Mucosa of rectum (tissue), 2 donors: Measurements from ENCODE around the gene APOA4.

Experiments used
- H3K27ac ChIP-seq, 2 donors: one replicate each; pipeline ENCODE4 v1.7.0; 2013; ENCODE audit warnings: inconsistent platforms in 2 of 2, low read depth in 2 of 2, low read length in 2 of 2
- H3K27me3 ChIP-seq, 2 donors: one replicate each; pipeline ENCODE4 v1.7.0; 2013; ENCODE audit warnings: low read length in 2 of 2; ENCODE audit not compliant: control insufficient read depth in 2 of 2, insufficient read depth in 2 of 2
- H3K36me3 ChIP-seq, 2 donors: one replicate each; pipeline ENCODE4 v1.7.0; 2013; ENCODE audit warnings: low read length in 2 of 2; ENCODE audit not compliant: control insufficient read depth in 2 of 2, insufficient read depth in 2 of 2
- H3K4me1 ChIP-seq, 2 donors: one replicate each; pipeline ENCODE4 v1.7.0; 2013; ENCODE audit warnings: low read length in 2 of 2, mild to moderate bottlenecking in 1 of 2; ENCODE audit not compliant: control insufficient read depth in 2 of 2, insufficient read depth in 2 of 2
- H3K4me3 ChIP-seq, 2 donors: one replicate each; pipeline ENCODE4 v1.7.0; 2013; ENCODE audit warnings: low read length in 2 of 2
- H3K9ac ChIP-seq, 2 donors: one replicate each; pipeline ENCODE4 v1.7.0; 2013; ENCODE audit warnings: low read length in 2 of 2, low read depth in 1 of 2, mild to moderate bottlenecking in 1 of 2
- H3K9me3 ChIP-seq, 2 donors: one replicate each; pipeline ENCODE4 v1.7.0; 2013; ENCODE audit warnings: low read length in 2 of 2; ENCODE audit not compliant: control insufficient read depth in 2 of 2
- donor health status: healthy.
- donor health status: Normal muscosa, but diverticular disease.

APOA4 gene

DNA sequence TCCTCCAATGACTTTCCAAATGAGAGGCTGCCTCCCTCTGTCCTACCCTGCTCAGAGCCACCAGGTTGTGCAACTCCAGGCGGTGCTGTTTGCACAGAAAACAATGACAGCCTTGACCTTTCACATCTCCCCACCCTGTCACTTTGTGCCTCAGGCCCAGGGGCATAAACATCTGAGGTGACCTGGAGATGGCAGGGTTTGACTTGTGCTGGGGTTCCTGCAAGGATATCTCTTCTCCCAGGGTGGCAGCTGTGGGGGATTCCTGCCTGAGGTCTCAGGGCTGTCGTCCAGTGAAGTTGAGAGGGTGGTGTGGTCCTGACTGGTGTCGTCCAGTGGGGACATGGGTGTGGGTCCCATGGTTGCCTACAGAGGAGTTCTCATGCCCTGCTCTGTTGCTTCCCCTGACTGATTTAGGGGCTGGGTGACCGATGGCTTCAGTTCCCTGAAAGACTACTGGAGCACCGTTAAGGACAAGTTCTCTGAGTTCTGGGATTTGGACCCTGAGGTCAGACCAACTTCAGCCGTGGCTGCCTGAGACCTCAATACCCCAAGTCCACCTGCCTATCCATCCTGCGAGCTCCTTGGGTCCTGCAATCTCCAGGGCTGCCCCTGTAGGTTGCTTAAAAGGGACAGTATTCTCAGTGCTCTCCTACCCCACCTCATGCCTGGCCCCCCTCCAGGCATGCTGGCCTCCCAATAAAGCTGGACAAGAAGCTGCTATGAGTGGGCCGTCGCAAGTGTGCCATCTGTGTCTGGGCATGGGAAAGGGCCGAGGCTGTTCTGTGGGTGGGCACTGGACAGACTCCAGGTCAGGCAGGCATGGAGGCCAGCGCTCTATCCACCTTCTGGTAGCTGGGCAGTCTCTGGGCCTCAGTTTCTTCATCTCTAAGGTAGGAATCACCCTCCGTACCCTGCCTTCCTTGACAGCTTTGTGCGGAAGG lies 9.5 kb upstream of the APOA4 start:
- Histone ChIP-seq H3K9me3 (no peaks in the 10 kb centered on the region), H3K27me3 (no peaks in the 10 kb centered on the region), H3K27ac (no peak overlapping the region), H3K36me3 (no peaks in the 10 kb centered on the region), H3K9ac (no peak overlapping the region), H3K4me1 (peaks cover 0 to 7% of the 10 kb centered on the region in 2 donors), H3K4me3 (no peak overlapping the region)

DNA sequence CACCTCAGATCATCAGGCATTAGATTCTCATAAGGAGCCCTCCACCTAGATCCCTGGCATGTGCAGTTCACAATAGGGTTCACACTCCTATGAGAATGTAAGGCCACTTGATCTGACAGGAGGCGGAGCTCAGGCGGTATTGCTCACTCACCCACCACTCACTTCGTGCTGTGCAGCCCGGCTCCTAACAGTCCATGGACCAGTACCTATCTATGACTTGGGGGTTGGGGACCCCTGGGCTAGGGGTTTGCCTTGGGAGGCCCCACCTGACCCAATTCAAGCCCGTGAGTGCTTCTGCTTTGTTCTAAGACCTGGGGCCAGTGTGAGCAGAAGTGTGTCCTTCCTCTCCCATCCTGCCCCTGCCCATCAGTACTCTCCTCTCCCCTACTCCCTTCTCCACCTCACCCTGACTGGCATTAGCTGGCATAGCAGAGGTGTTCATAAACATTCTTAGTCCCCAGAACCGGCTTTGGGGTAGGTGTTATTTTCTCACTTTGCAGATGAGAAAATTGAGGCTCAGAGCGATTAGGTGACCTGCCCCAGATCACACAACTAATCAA lies 8.8 kb upstream of the APOA4 start:
- Histone ChIP-seq H3K36me3 (no peaks in the 10 kb centered on the region), H3K9me3 (no peaks in the 10 kb centered on the region), H3K9ac (no peak overlapping the region), H3K27ac (no peak overlapping the region), H3K4me1 (peaks cover 0 to 7% of the 10 kb centered on the region in 2 donors), H3K27me3 (no peaks in the 10 kb centered on the region), H3K4me3 (no peak overlapping the region)

DNA sequence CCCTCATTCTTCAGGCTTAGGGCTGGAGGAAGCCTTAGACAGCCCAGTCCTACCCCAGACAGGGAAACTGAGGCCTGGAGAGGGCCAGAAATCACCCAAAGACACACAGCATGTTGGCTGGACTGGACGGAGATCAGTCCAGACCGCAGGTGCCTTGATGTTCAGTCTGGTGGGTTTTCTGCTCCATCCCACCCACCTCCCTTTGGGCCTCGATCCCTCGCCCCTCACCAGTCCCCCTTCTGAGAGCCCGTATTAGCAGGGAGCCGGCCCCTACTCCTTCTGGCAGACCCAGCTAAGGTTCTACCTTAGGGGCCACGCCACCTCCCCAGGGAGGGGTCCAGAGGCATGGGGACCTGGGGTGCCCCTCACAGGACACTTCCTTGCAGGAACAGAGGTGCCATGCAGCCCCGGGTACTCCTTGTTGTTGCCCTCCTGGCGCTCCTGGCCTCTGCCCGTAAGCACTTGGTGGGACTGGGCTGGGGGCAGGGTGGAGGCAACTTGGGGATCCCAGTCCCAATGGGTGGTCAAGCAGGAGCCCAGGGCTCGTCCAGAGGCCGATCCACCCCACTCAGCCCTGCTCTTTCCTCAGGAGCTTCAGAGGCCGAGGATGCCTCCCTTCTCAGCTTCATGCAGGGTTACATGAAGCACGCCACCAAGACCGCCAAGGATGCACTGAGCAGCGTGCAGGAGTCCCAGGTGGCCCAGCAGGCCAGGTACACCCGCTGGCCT lies 7.2 kb upstream of the APOA4 start:
- H3K9ac ChIP-seq = no peak overlapping the region
- H3K9me3 ChIP-seq = no peaks in the 10 kb centered on the region
- H3K36me3 ChIP-seq = no peaks in the 10 kb centered on the region
- no peaks in the 10 kb centered on the region for H3K27me3 ChIP-seq
- H3K27ac ChIP-seq = no peak overlapping the region
- no peaks in the 10 kb centered on the region for H3K4me1 ChIP-seq
- no peak overlapping the region for H3K4me3 ChIP-seq

DNA sequence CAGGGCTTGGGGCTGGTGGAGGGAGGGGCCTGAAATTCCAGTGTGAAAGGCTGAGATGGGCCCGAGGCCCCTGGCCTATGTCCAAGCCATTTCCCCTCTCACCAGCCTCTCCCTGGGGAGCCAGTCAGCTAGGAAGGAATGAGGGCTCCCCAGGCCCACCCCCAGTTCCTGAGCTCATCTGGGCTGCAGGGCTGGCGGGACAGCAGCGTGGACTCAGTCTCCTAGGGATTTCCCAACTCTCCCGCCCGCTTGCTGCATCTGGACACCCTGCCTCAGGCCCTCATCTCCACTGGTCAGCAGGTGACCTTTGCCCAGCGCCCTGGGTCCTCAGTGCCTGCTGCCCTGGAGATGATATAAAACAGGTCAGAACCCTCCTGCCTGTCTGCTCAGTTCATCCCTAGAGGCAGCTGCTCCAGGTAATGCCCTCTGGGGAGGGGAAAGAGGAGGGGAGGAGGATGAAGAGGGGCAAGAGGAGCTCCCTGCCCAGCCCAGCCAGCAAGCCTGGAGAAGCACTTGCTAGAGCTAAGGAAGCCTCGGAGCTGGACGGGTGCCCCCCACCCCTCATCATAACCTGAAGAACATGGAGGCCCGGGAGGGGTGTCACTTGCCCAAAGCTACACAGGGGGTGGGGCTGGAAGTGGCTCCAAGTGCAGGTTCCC lies 6.5 kb upstream of the APOA4 start, which contains the start of gene APOC3:
Gene APOC3 (plus strand): TSS at position 383 of the 659 bp plus-strand sequence. CDS start 676 bp downstream, outside the sequence.
- Histone ChIP-seq H3K9me3 (no peaks in the 10 kb centered on the region), H3K9ac (no peak within 1 kb of the TSS), H3K27me3 (no peaks in the 10 kb centered on the region), H3K27ac (no peak within 1 kb of the TSS), H3K36me3 (no peaks in the 10 kb centered on the region), H3K4me1 (no peaks in the 10 kb centered on the region), H3K4me3 (no peak within 1 kb of the TSS)

DNA sequence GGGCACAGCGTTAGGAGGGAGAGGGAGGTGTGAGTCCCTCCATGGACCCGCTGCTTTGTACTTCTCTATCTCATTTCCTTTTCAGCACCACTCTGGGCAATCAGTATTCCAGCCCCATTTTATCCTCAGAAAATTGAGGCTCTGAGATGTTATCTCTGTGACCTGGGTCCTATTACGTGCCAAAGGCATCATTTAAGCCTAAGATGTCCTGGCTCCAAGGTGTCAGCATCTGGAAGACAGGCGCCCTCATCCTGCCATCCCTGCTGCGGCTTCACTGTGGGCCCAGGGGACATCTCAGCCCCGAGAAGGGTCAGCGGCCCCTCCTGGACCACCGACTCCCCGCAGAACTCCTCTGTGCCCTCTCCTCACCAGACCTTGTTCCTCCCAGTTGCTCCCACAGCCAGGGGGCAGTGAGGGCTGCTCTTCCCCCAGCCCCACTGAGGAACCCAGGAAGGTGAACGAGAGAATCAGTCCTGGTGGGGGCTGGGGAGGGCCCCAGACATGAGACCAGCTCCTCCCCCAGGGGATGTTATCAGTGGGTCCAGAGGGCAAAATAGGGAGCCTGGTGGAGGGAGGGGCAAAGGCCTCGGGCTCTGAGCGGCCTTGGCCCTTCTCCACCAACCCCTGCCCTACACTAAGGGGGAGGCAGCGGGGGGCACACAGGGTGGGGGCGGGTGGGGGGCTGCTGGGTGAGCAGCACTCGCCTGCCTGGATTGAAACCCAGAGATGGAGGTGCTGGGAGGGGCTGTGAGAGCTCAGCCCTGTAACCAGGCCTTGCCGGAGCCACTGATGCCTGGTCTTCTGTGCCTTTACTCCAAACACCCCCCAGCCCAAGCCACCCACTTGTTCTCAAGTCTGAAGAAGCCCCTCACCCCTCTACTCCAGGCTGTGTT lies 5.8 kb upstream of the APOA4 start:
- Histone ChIP-seq H3K4me3 (no peak overlapping the region), H3K36me3 (no peaks in the 10 kb centered on the region), H3K9ac (no peak overlapping the region), H3K27ac (no peak overlapping the region), H3K27me3 (no peaks in the 10 kb centered on the region), H3K9me3 (no peaks in the 10 kb centered on the region), H3K4me1 (no peaks in the 10 kb centered on the region)

DNA sequence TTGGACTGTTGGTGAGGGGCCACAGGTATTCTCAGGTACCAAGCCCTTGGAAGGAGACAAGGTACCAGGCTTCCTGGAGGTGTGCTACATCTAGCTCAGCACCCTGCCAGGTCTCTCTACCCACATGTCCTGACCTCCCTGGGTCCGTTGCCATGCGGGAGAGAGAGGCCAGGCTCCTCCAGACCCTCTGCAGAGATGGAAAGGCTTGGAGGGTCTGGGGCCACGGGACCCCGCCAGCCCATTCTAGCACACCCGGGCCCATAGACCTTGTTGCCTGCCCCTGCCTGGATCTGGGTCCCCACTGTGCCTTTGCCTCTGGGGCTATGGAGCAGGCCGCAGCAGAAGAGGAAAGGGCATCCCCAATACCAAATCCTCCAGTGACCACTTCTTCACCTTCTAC lies 4.4 kb upstream of the APOA4 start:
- no peak overlapping the region for H3K9ac ChIP-seq
- no peaks in the 10 kb centered on the region for H3K36me3 ChIP-seq
- no peak overlapping the region for H3K4me3 ChIP-seq
- H3K27ac ChIP-seq = no peak overlapping the region
- H3K4me1 ChIP-seq = no peaks in the 10 kb centered on the region
- no peaks in the 10 kb centered on the region for H3K9me3 ChIP-seq
- H3K27me3 ChIP-seq = no peaks in the 10 kb centered on the region

DNA sequence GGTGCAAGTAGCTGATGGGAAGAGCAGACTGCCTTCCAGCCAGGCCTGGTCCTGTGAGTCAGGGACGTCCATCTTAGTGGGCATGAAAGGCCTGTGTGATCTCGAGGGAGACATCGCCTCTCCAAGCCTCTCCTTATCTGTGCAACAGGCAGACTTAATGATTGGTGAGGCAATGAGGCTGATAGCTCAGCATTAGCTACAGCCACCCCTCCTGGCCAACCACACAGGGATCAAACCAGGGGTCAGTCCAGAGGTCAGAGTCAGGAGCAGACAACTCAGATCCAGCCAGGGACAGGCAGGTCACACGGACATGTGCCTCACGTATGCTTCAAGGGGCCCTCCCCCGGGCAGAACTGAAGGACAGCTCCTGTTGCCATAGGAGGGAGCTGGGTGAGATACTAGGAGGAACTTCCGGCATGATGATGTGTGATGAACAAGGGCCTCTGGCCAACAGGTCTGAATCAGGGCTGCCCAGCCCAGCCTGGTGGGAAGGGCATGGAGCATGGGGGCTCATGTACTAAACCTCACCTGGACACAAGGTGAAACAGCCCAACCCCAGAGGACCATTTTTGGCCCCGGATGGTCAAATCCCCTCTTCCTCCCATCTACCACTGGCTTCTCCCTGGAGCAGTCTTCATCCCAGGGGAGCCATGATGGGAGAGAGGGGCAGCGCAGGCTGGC lies 3.8 kb upstream of the APOA4 start:
- Histone ChIP-seq H3K27ac (no peak overlapping the region), H3K4me1 (no peaks in the 10 kb centered on the region), H3K9me3 (no peaks in the 10 kb centered on the region), H3K9ac (no peak overlapping the region), H3K27me3 (no peaks in the 10 kb centered on the region), H3K36me3 (no peaks in the 10 kb centered on the region), H3K4me3 (no peak overlapping the region)

DNA sequence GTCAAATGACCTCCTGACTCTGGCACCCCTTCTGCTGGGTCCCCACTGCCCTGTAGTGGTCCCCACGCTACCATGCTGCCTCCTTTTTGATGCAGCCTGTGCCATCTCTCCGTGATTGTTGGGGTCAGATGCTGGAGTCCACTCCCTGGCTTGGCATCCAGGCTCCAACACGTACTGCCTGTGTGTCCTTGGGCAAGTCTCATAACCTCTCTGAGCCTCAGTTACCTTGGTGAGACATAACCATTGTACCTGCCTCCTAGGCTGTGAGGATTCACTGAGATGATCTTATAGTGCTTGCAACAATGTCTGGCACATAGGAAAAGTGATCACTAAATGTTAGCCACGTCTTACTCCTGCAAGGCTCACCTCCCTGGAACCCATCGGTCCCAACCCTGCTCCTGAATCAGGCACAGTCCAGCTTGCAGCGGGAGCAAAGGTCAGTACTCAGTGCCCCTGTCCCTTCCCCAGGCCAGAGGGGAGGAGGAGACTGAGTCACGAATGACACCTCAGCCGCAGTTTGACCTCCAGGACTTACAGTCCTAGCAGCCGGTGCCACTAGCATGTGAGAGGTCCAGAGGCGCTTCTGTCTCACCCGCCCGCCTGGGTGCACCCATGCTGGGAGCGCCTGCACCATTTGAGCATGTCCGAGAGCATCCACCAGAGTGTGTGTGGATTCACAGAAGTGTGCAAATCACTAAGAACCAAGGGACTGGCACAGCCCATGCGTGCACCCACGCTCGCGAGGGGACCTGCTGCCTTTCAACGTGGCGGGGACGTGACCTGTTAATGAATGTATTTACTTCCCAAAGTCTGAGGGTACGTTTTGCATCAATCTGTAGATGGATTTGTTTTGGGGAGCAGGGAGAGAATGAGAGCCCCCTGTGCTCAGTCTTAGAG lies 3.0 kb upstream of the APOA4 start:
- H3K9me3 ChIP-seq = no peaks in the 10 kb centered on the region
- H3K9ac ChIP-seq = no peak overlapping the region
- H3K4me3 ChIP-seq = no peak overlapping the region
- no peaks in the 10 kb centered on the region for H3K36me3 ChIP-seq
- no peaks in the 10 kb centered on the region for H3K4me1 ChIP-seq
- no peak overlapping the region for H3K27ac ChIP-seq
- no peaks in the 10 kb centered on the region for H3K27me3 ChIP-seq
